Hepatocyte (in vitro differentiated cells): ENCODE measurements around the gene ARSD.

Experiments
- CTCF ChIP-seq: fragments of 200-600 bp; sonication (generic); IDR thresholded peaks from 2 replicates; pipeline ENCODE4 v1.5.1; 2016; ENCODE audit warnings: antibody characterized with exemption, mild to moderate bottlenecking; ENCODE audit not compliant: poor library complexity
- EZH2 ChIP-seq: fragments of 200-600 bp; sonication (generic); IDR thresholded peaks from 2 replicates; pipeline ENCODE4 v1.6.1; 2016; ENCODE audit warnings: antibody characterized with exemption, mild to moderate bottlenecking, borderline replicate concordance

GRCh38 chrX:2870650-2871049 is 58.5 kb downstream of the ARSD start:
- TF ChIP-seq CTCF (no peak), EZH2 (no peak)
